SU-DHL-6 (cell line): ENCODE data around the gene WFDC8.

Source experiments
- H2AFZ ChIP-seq: fragments of 200-600 bp; sonication (generic); 2 replicates; pipeline ENCODE4 v1.6.1; 2014; ENCODE audit warnings: low read depth, mild to moderate bottlenecking, moderate library complexity, mixed read lengths, antibody characterized with exemption, low read length; ENCODE audit not compliant: severe bottlenecking
- H3F3A ChIP-seq: fragments of 200-600 bp; shearing (Covaris generic); 2 replicates; pipeline ENCODE4 v1.6.0; 2016; ENCODE audit warnings: antibody characterized with exemption, mild to moderate bottlenecking; ENCODE audit not compliant: insufficient read depth
- H3K27ac ChIP-seq: fragments of 200-600 bp; sonication (generic); 2 replicates; pipeline ENCODE4 v1.5.1; 2016; ENCODE audit warnings: low read depth, mild to moderate bottlenecking, low read length, moderate library complexity, mixed read lengths
- H3K27me3 ChIP-seq: fragments of 200-600 bp; sonication (generic), shearing (Covaris generic); 2 replicates; pipeline ENCODE4 v1.6.0; 2014; ENCODE audit warnings: mild to moderate bottlenecking, low read length
- H3K36me3 ChIP-seq: fragments of 200-600 bp; sonication (generic); 2 replicates; pipeline ENCODE4 v1.6.1; 2014; ENCODE audit warnings: mild to moderate bottlenecking, low read length, mixed read lengths
- H3K4me2 ChIP-seq: fragments of 300-600, 200-600 bp; shearing (Covaris generic), sonication (generic); 2 replicates; pipeline ENCODE4 v1.6.0; 2014; ENCODE audit warnings: low read length, low read depth, mild to moderate bottlenecking; ENCODE audit not compliant: poor library complexity, severe bottlenecking
- H3K4me3 ChIP-seq: fragments of 200-600 bp; sonication (generic); 2 replicates; pipeline ENCODE4 v1.5.1; 2014; ENCODE audit warnings: antibody characterized with exemption, low read length, mild to moderate bottlenecking, mixed read lengths; ENCODE audit not compliant: insufficient read depth, poor library complexity, severe bottlenecking
- H3K79me2 ChIP-seq: fragments of 200-600 bp; sonication (generic); 2 replicates; pipeline ENCODE4 v1.6.1; 2014; ENCODE audit warnings: mild to moderate bottlenecking, low read length, moderate library complexity; ENCODE audit not compliant: insufficient read depth
- H3K9ac ChIP-seq: fragments of 200-600 bp; sonication (generic); 2 replicates; pipeline ENCODE4 v1.7.0; 2014; ENCODE audit warnings: mild to moderate bottlenecking, low read length
- H3K9me2 ChIP-seq: fragments of 200-600 bp; sonication (generic); replicated peaks from 2 replicates; pipeline ENCODE4 v1.6.1; 2014; ENCODE audit warnings: low read length; ENCODE audit not compliant: insufficient read depth
- H3K9me3 ChIP-seq: fragments of 200-600 bp; sonication (generic); 2 replicates; pipeline ENCODE4 v1.6.1; 2014; ENCODE audit warnings: low read length, mixed read lengths; ENCODE audit not compliant: insufficient read depth
- H4K20me1 ChIP-seq: fragments of 200-600 bp; sonication (generic); 2 replicates; pipeline ENCODE4 v1.6.1; 2014; ENCODE audit warnings: low read depth, mild to moderate bottlenecking, antibody characterized with exemption, low read length, moderate library complexity, mixed read lengths
- CTCF ChIP-seq: fragments of 200-600 bp; sonication (generic); IDR thresholded peaks from one replicate; pipeline ENCODE4 v1.5.1; 2017; ENCODE audit warnings: antibody characterized with exemption, mild to moderate bottlenecking, low read length, moderate library complexity; ENCODE audit not compliant: insufficient read depth, poor library complexity, severe bottlenecking
- EZH2phosphoT487 ChIP-seq: fragments of 200-600 bp; sonication (generic), shearing (Covaris generic); conservative IDR thresholded peaks from 2 replicates; pipeline ENCODE4 v1.6.1; 2018; ENCODE audit warnings: mild to moderate bottlenecking, antibody characterized with exemption, low read length, moderate library complexity, mixed read lengths

Gene WFDC8

GRCh38 chr20:45547206-45547770, 31.8 kb downstream of the WFDC8 start, which contains the start of gene EPPIN:
EPPIN (minus strand) TSS chr20:45547401; CDS start chr20:45547357, 44 bp downstream.
- no peak within 1 kb of the TSS for H2AFZ ChIP-seq
- no peak within 1 kb of the TSS for H3K27ac ChIP-seq
- H3K27me3 ChIP-seq: 0 out of 2 replicates have a peak, but pooled peaks cover 3% of the 10 kb centered on the region
- no peak within 1 kb of the TSS for H3K4me2 ChIP-seq
- H3K9me2 ChIP-seq: no peaks in the 10 kb centered on the region
- no peaks in the 10 kb centered on the region for H3F3A ChIP-seq
- H4K20me1 ChIP-seq: no peaks in the 10 kb centered on the region
- no peak within 1 kb of the TSS for H3K9ac ChIP-seq
- no peak for TF ChIP-seq CTCF
- TF ChIP-seq EZH2phosphoT487: no peak
- H3K9me3 ChIP-seq: no peaks in the 10 kb centered on the region
- no peak within 1 kb of the TSS for H3K4me3 ChIP-seq
- no peaks in the 10 kb centered on the region for H3K79me2 ChIP-seq
- H3K36me3 ChIP-seq: no peaks in the 10 kb centered on the region

- H3F3A ChIP-seq: no peaks in the 10 kb centered on the region
- no peak overlapping the region for H2AFZ ChIP-seq
- no peaks in the 10 kb centered on the region for H3K9me2 ChIP-seq
- no peaks in the 10 kb centered on the region for H4K20me1 ChIP-seq
- no peaks in the 10 kb centered on the region for H3K9me3 ChIP-seq
- 0 out of 2 replicates have a peak, but pooled peaks cover 3% of the 10 kb centered on the region for H3K27me3 ChIP-seq
- no peaks in the 10 kb centered on the region for H3K36me3 ChIP-seq
- H3K27ac ChIP-seq: no peak overlapping the region
- H3K79me2 ChIP-seq: no peaks in the 10 kb centered on the region
- no peak overlapping the region for H3K9ac ChIP-seq
- no peak overlapping the region for H3K4me3 ChIP-seq
- H3K4me2 ChIP-seq: no peak overlapping the region
- no peak for TF ChIP-seq CTCF
- TF ChIP-seq EZH2phosphoT487: no peak
These were observed 33.2 kb downstream of the WFDC8 start for GRCh38 chr20:45545754-45546453.

- Histone ChIP-seq H3F3A (no peaks in the 10 kb centered on the region), H2AFZ (no peak overlapping the region), H3K4me3 (no peak overlapping the region), H4K20me1 (no peaks in the 10 kb centered on the region), H3K27me3 (0 out of 2 replicates have a peak, but pooled peaks cover 3% of the 10 kb centered on the region), H3K4me2 (no peak overlapping the region), H3K27ac (no peak overlapping the region), H3K9me2 (no peaks in the 10 kb centered on the region), H3K9me3 (no peaks in the 10 kb centered on the region), H3K9ac (no peak overlapping the region), H3K36me3 (no peaks in the 10 kb centered on the region), H3K79me2 (no peaks in the 10 kb centered on the region)
- TF ChIP-seq CTCF: no peak
- no peak for TF ChIP-seq EZH2phosphoT487
These were observed 33.7 kb downstream of the WFDC8 start for GRCh38 chr20:45545351-45545750.
